ENCODE measurements around the gene ODF2. TPM values are rescaled to one million over a fixed set of nuclear protein-coding genes. Genes with fewer than 3 reads are reported as not detected.
"Not testable (repeated sequence)": the region's sequence is repeated elsewhere in the genome, so short reads cannot be mapped to it uniquely, and the experiment has no call there.

Gene ODF2
- total and polyA plus RNA-seq, 3 experiments from 2014 or later, result 31.4 to 65.0 (median 64.2) TPM

- peak overlapping the region in 3 of 8 donors; percentile 33 to 88 (median 57) for H3K27ac Mint-ChIP-seq
- POLR2A ChIA-PET; H3K36me3 ChIP-seq (ENCODE audit: insufficient read depth, low read length); DNase-seq; H3K27me3 ChIP-seq (ENCODE audit: insufficient read depth, low read length, poor library complexity, severe bottlenecking); H3K9me3 Mint-ChIP-seq; CTCF ChIA-PET; H3K4me3 ChIP-seq (ENCODE audit: low read length); H3K27ac ChIP-seq (ENCODE audit: low read depth, low read length); H3K9me3 ChIP-seq (ENCODE audit: low read length); H3K27me3 Mint-ChIP-seq: not testable (repeated sequence)
- peaks cover 19% of the 10 kb centered on the region for H3K4me1 ChIP-seq (ENCODE audit: insufficient read depth, low read length)
- H3K4me1 Mint-ChIP-seq, result peaks cover 22 to 32% (median 26%) of the 10 kb centered on the region in 3 donors
- H3K4me3 Mint-ChIP-seq, result peak overlapping the region; percentile 44 to 100 (median 78)
- H3K36me3 Mint-ChIP-seq, result peaks cover 0 to 38% (median 7%) of the 10 kb centered on the region in 3 donors
Observed at GRCh38 chr9:128503415-128503825, 47.6 kb downstream of the ODF2 start.

- H3K9me3 ChIP-seq (ENCODE audit: low read length), result no peaks in the 10 kb centered on the region
- peaks cover 3% of the 10 kb centered on the region for H3K36me3 ChIP-seq (ENCODE audit: insufficient read depth, low read length)
- peaks cover 20% of the 10 kb centered on the region for H3K4me1 ChIP-seq (ENCODE audit: insufficient read depth, low read length)
- no peaks in the 10 kb centered on the region for H3K27me3 ChIP-seq (ENCODE audit: insufficient read depth, low read length, poor library complexity, severe bottlenecking)
- peak overlapping the region in 6 of 8 donors; percentile 40 to 88 (median 57) for H3K27ac Mint-ChIP-seq
- CTCF ChIA-PET, result no interaction called here
- peaks cover 0 to 38% (median 7%) of the 10 kb centered on the region in 3 donors for H3K36me3 Mint-ChIP-seq
- no peaks in the 10 kb centered on the region for H3K9me3 Mint-ChIP-seq
- peak overlapping the region; percentile 86 for H3K27ac ChIP-seq (ENCODE audit: low read depth, low read length)
- peak overlapping the region; percentile 44 to 100 (median 78) for H3K4me3 Mint-ChIP-seq
- H3K27me3 Mint-ChIP-seq, result no peaks in the 10 kb centered on the region
- no peak for DNase-seq
- peaks cover 26 to 37% (median 31%) of the 10 kb centered on the region in 3 donors for H3K4me1 Mint-ChIP-seq
- peak overlapping the region; percentile 23 for H3K4me3 ChIP-seq (ENCODE audit: low read length)
- POLR2A ChIA-PET, result no interaction called here
Observed at GRCh38 chr9:128503870-128504269, 48.1 kb downstream of the ODF2 start.

DNA sequence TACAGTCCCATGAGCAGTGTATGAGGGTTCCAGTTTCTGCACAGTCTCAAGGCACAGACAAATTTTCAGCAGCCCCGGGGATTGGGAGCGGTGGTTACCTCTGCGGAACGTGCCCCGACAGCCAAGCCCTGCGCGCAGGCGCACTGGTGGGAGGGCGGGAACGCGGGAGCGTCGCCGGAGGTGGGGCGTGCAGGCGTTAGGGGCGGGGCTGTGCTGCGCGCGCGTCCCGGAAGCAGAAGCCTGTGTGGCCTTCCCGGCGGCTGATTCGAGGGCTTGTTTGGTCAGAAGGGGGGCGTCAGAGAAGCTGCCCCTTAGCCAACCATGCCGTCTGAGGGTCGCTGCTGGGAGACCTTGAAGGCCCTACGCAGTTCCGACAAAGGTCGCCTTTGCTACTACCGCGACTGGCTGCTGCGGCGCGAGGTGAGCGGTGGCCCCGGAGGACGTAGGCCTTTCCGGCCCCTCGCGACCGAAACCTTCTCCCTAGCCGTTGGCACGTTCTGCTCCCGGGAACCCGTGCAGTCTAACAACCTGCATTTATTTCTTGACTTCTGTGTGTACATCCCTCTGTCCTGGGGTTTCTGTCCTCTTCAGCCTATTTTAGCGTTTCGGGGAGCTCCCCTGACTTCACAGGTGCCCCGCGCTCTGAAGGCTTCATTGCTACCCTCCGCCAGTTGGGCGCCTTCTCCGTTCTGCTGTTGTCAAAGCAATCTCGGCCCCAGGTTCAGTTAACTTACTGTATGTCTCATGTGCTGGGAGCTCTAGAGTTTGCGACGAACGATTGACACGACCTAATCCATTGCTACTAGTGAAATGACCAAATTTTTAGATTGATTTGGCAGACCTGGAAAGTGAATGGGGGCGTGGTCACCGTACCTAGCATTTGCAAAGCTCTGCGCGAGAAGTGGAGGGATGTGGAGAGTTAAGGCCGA lies 48.9 kb downstream of the ODF2 start, which contains the start of gene GLE1:
Gene GLE1, plus strand, starts transcription at position 235 of the 929 bp plus-strand sequence. Its CDS starts 87 bp downstream, at position 322.
- H3K4me3 Mint-ChIP-seq, result peak within 1 kb of the TSS; percentile 97 to 100 (median 99)
- peak within 1 kb of the TSS; percentile 88 for H3K4me3 ChIP-seq (ENCODE audit: low read length)
- peak; percentile 94 to 99 (median 97) for DNase-seq
- H3K27me3 ChIP-seq (ENCODE audit: insufficient read depth, low read length, poor library complexity, severe bottlenecking), result no peaks in the 10 kb centered on the region
- no peaks in the 10 kb centered on the region for H3K27me3 Mint-ChIP-seq
- no peaks in the 10 kb centered on the region for H3K9me3 Mint-ChIP-seq
- ChIA-PET POLR2A (interaction anchor here (0.5 to 1.8 kb wide), 5 partner anchors 45 to 313 kb away, joined by 3 to 12 read pairs (median 4); partner anchors contain the start of genes ENDOG and SPTAN1), CTCF (interaction anchor here (1.1 kb wide), 1 partner anchor 8 kb away, joined by 3 read pairs; no protein-coding TSS in a partner anchor)
- H3K27ac Mint-ChIP-seq, result peak within 1 kb of the TSS; percentile 88 to 99 (median 99)
- peaks cover 24% of the 10 kb centered on the region for H3K4me1 ChIP-seq (ENCODE audit: insufficient read depth, low read length)
- peaks cover 0 to 40% (median 11%) of the 10 kb centered on the region in 3 donors for H3K36me3 Mint-ChIP-seq
- peak within 1 kb of the TSS; percentile 86 for H3K27ac ChIP-seq (ENCODE audit: low read depth, low read length)
- peaks cover 30 to 43% (median 38%) of the 10 kb centered on the region in 3 donors for H3K4me1 Mint-ChIP-seq
- H3K9me3 ChIP-seq (ENCODE audit: low read length), result no peaks in the 10 kb centered on the region
- peaks cover 10% of the 10 kb centered on the region for H3K36me3 ChIP-seq (ENCODE audit: insufficient read depth, low read length)

DNA sequence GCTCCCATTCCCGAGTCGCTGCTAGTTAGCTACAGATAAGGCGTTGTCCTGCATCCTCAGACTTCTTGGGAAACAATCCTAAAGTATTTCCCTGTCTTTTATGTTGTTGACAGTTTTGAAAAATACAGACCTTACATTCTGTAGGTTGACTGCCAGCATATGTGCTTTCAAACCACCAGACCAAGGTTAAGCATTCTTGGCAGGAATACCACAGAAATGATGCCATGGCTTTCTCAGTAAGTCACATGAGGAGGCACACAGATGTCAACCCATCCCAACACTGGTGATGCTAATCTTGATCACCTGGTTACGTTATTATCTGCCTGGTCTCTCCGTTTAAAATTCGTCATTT lies 49.6 kb downstream of the ODF2 start:
- DNase-seq, result no peak
- H3K9me3 Mint-ChIP-seq, result no peaks in the 10 kb centered on the region
- H3K27me3 Mint-ChIP-seq, result no peaks in the 10 kb centered on the region
- ChIA-PET POLR2A (interaction anchor here (0.5 to 1.8 kb wide), 5 partner anchors 45 to 313 kb away, joined by 3 to 12 read pairs (median 4); partner anchors contain the start of genes ENDOG and SPTAN1), CTCF (interaction anchor here (1.1 kb wide), 1 partner anchor 9 kb away, joined by 3 read pairs; no protein-coding TSS in a partner anchor)
- peak overlapping the region; percentile 86 for H3K27ac ChIP-seq (ENCODE audit: low read depth, low read length)
- H3K36me3 ChIP-seq (ENCODE audit: insufficient read depth, low read length), result peaks cover 10% of the 10 kb centered on the region
- H3K4me1 ChIP-seq (ENCODE audit: insufficient read depth, low read length), result peaks cover 24% of the 10 kb centered on the region
- H3K27me3 ChIP-seq (ENCODE audit: insufficient read depth, low read length, poor library complexity, severe bottlenecking), result no peaks in the 10 kb centered on the region
- H3K9me3 ChIP-seq (ENCODE audit: low read length), result no peaks in the 10 kb centered on the region
- H3K4me3 Mint-ChIP-seq, result peak overlapping the region; percentile 97 to 100 (median 99)
- peak overlapping the region; percentile 88 to 99 (median 99) for H3K27ac Mint-ChIP-seq
- peaks cover 0 to 37% (median 8%) of the 10 kb centered on the region in 3 donors for H3K36me3 Mint-ChIP-seq
- H3K4me1 Mint-ChIP-seq, result peaks cover 30 to 43% (median 38%) of the 10 kb centered on the region in 3 donors
- H3K4me3 ChIP-seq (ENCODE audit: low read length), result peak overlapping the region; percentile 88

GRCh38 chr9:128505906-128506305 lies 50.1 kb downstream of the ODF2 start:
- not testable (repeated sequence) for H3K27me3 ChIP-seq (ENCODE audit: insufficient read depth, low read length, poor library complexity, severe bottlenecking); H3K27me3 Mint-ChIP-seq; H3K9me3 ChIP-seq (ENCODE audit: low read length); H3K27ac ChIP-seq (ENCODE audit: low read depth, low read length); H3K9me3 Mint-ChIP-seq; H3K36me3 ChIP-seq (ENCODE audit: insufficient read depth, low read length); DNase-seq
- Mint-ChIP-seq H3K27ac (peak overlapping the region in 4 of 8 donors; percentile 87 to 99 (median 99)), H3K4me1 (peaks cover 30 to 43% (median 38%) of the 10 kb centered on the region in 3 donors), H3K4me3 (peak overlapping the region in 6 of 7 donors; percentile 79 to 100 (median 99)), H3K36me3 (peaks cover 0 to 34% (median 7%) of the 10 kb centered on the region in 3 donors)
- ChIA-PET POLR2A (interaction anchor here (0.6 to 1.8 kb wide), 2 partner anchors 46 to 57 kb away, joined by 3 to 12 read pairs; partner anchors contain the start of gene SPTAN1), CTCF (interaction anchor here (1.1 kb wide), 1 partner anchor 10 kb away, joined by 3 read pairs; no protein-coding TSS in a partner anchor)
- Histone ChIP-seq H3K4me1 (ENCODE audit: insufficient read depth, low read length) (peaks cover 24% of the 10 kb centered on the region), H3K4me3 (ENCODE audit: low read length) (peak overlapping the region; percentile 88)

GRCh38 chr9:128512820-128513219 lies 57.0 kb downstream of the ODF2 start:
- CTCF ChIA-PET, result interaction anchor here (1.0 kb wide), 1 partner anchor 10 kb away, joined by 3 read pairs; no protein-coding TSS in a partner anchor

DNA sequence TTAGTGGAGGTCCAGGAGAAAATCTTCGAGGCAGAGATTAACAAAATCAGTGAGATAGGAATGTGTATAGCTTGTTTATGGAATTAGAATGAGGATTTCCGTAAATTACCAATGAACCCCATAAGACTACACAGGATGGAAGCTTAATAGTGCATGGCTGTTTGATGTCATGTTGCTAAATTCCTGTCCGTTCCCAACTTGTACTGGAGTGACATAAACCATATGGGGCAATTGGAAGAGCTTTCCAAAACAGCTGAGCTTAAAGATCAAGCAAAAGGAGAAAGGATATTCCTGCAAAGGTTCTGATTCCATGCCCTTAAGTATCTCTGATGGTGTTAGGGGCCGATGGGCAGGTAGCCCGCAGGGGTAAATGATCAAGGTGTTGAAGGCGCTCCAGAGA lies 66.2 kb downstream of the ODF2 start:
- Histone ChIP-seq H3K9me3 (ENCODE audit: low read length) (no peaks in the 10 kb centered on the region), H3K4me3 (ENCODE audit: low read length) (no peak overlapping the region), H3K36me3 (ENCODE audit: insufficient read depth, low read length) (peaks cover 45% of the 10 kb centered on the region), H3K4me1 (ENCODE audit: insufficient read depth, low read length) (no peaks in the 10 kb centered on the region), H3K27me3 (ENCODE audit: insufficient read depth, low read length, poor library complexity, severe bottlenecking) (no peaks in the 10 kb centered on the region), H3K27ac (ENCODE audit: low read depth, low read length) (no peak overlapping the region)
- H3K4me1 Mint-ChIP-seq, result peaks cover 0 to 9% (median 4%) of the 10 kb centered on the region in 3 donors
- H3K27me3 Mint-ChIP-seq, result no peaks in the 10 kb centered on the region
- no peak overlapping the region for H3K4me3 Mint-ChIP-seq
- H3K9me3 Mint-ChIP-seq, result no peaks in the 10 kb centered on the region
- H3K27ac Mint-ChIP-seq, result peak overlapping the region in 1 of 8 donors; percentile 43
- H3K36me3 Mint-ChIP-seq, result peaks cover 20 to 83% (median 23%) of the 10 kb centered on the region in 3 donors
- no peak for DNase-seq
- POLR2A ChIA-PET, result no interaction called here
- CTCF ChIA-PET, result no interaction called here

More at GRCh38 chr9:128512820-128513219, 57.0 kb downstream of the ODF2 start:
- peaks cover 26 to 33% (median 27%) of the 10 kb centered on the region in 3 donors for H3K4me1 Mint-ChIP-seq
- H3K36me3 Mint-ChIP-seq, result peaks cover 5 to 65% (median 17%) of the 10 kb centered on the region in 3 donors
- H3K27me3 ChIP-seq (ENCODE audit: insufficient read depth, low read length, poor library complexity, severe bottlenecking), result no peaks in the 10 kb centered on the region
- POLR2A ChIA-PET, result no interaction called here
- no peak overlapping the region for H3K4me3 ChIP-seq (ENCODE audit: low read length)
- DNase-seq, result no peak
- H3K27ac Mint-ChIP-seq, result no peak overlapping the region
- H3K27ac ChIP-seq (ENCODE audit: low read depth, low read length), result no peak overlapping the region
- no peaks in the 10 kb centered on the region for H3K27me3 Mint-ChIP-seq
- H3K36me3 ChIP-seq (ENCODE audit: insufficient read depth, low read length), result peaks cover 31% of the 10 kb centered on the region
- H3K4me1 ChIP-seq (ENCODE audit: insufficient read depth, low read length), result peaks cover 22% of the 10 kb centered on the region
- H3K4me3 Mint-ChIP-seq, result peak overlapping the region in 1 of 7 donors; percentile 24
- H3K9me3 Mint-ChIP-seq, result no peaks in the 10 kb centered on the region
- H3K9me3 ChIP-seq (ENCODE audit: low read length), result no peaks in the 10 kb centered on the region
